GM20000 (cell line): ENCODE results near the gene TRHDE.
A peak's percentile ranks its signal among the peaks of the same experiment; 100 is the strongest.

Source experiments
- DNase-seq: peaks from one replicate; pipeline ENCODE4 v3.0.0; 2012; ENCODE audit warnings: low spot score
- CTCF ChIP-seq: IDR thresholded peaks from 2 replicates; pipeline ENCODE4 v1.5.1; 2012; ENCODE audit warnings: mild to moderate bottlenecking, control low read depth; ENCODE audit errors: extremely low read depth, missing control alignments

Gene TRHDE

GRCh38 chr12:72282721-72283120 lies 10.6 kb downstream of the TRHDE start:
- DNase-seq, result no peak
- TF ChIP-seq CTCF, result peak; percentile 7

GRCh38 chr12:72285861-72286260 lies 13.7 kb downstream of the TRHDE start:
- DNase-seq, result no peak
- no peak for TF ChIP-seq CTCF

GRCh38 chr12:72286526-72286925 lies 14.4 kb downstream of the TRHDE start:
- no peak for TF ChIP-seq CTCF

GRCh38 chr12:72288436-72288835 lies 16.3 kb downstream of the TRHDE start:
- TF ChIP-seq CTCF, result no peak
- DNase-seq, result no peak

More at GRCh38 chr12:72286526-72286925, 14.4 kb downstream of the TRHDE start:
- no peak for DNase-seq

- TF ChIP-seq CTCF, result no peak
- DNase-seq, result no peak
Measured at GRCh38 chr12:72288911-72289310, 16.7 kb downstream of the TRHDE start.

GRCh38 chr12:72289633-72290032 lies 17.5 kb downstream of the TRHDE start:
- no peak for DNase-seq
- TF ChIP-seq CTCF, result no peak

- no peak for DNase-seq
- no peak for TF ChIP-seq CTCF
Measured at GRCh38 chr12:72291175-72291574, 19.0 kb downstream of the TRHDE start.
